Psoas muscle (tissue), 8 donors: ENCODE measurements around the gene PSAP. TPM values are rescaled to one million over a fixed set of nuclear protein-coding genes. Genes with fewer than 3 reads are reported as not detected.
A peak's percentile ranks its signal among the peaks of the same experiment; 100 is the strongest.

ENCODE experiments used
- ATAC-seq, 4 donors: fragments of 200-7000 bp; cut with Tn5 transposase; one replicate each; pipeline ENCODE4 v1.9.1; 2020; ENCODE audit warnings: moderate library complexity in 3 of 4, mild to moderate bottlenecking in 2 of 4
- DNase-seq, 2 donors: peaks; one replicate each; pipeline ENCODE4 v3.0.0-alpha.2; 2020
- H3K27ac ChIP-seq: fragments of 200-600 bp; one replicate; pipeline ENCODE4 v1.8.0; 2022
- H3K27me3 ChIP-seq, 3 donors: fragments of 200-600 bp in 1 of 3; one replicate each; pipeline versions ENCODE4 v1.6.1 to v1.8.0; 2013 to 2022; ENCODE audit warnings: low read length in 2 of 3, mild to moderate bottlenecking in 2 of 3, moderate library complexity in 1 of 3; ENCODE audit not compliant: insufficient read depth in 3 of 3
- H3K36me3 ChIP-seq, 2 donors: fragments of 200-600 bp in 1 of 2; one replicate each; pipeline versions ENCODE4 v1.6.1 to v1.8.0; 2013 to 2022; ENCODE audit warnings: low read depth in 1 of 2, mild to moderate bottlenecking in 1 of 2, moderate library complexity in 1 of 2; ENCODE audit not compliant: insufficient read depth in 1 of 2
- H3K4me1 ChIP-seq: fragments of 200-600 bp; one replicate; pipeline ENCODE4 v1.8.0; 2022
- H3K4me3 ChIP-seq: fragments of 200-600 bp; one replicate; pipeline ENCODE4 v1.8.0; 2022; ENCODE audit warnings: mild to moderate bottlenecking
- H3K9me3 ChIP-seq: fragments of 200-600 bp; one replicate; pipeline ENCODE4 v1.8.0; 2022
- CTCF ChIP-seq: fragments of 200-600 bp; IDR thresholded peaks from one replicate; pipeline ENCODE4 v1.8.0; 2022; ENCODE audit warnings: antibody characterized with exemption
- WGBS, 3 donors: extraction: QIAGEN DNeasy Blood & Tissue Kit; methylation state at CpG; one replicate each; pipeline versions ENCODE4 v1.1.6 to v1.1.7; 2013; 5-methylcytosine and 5-hydroxymethylcytosine counted together
- intact Hi-C, 2 donors: fragments of 100-400 bp; cut with DNase I; formaldehyde crosslinking; loops; one replicate each; pipeline versions ENCODE4 v1.11.0 to v1.14.2; 2022
- polyA plus RNA-seq, 3 donors: library from polyadenylated mRNA; stranded (reverse); fragments of 200-250 nt; gene quantifications; one replicate each; pipeline ENCODE4 v1.2.3, GENCODE V29; 2013
- total RNA-seq, 4 donors: library from RNA; stranded (reverse); fragmentation: NEBNext Ultra II Directional in 2 of 4; extraction: Animal tissue kit (Norgen Biotek cat#: 25700) in 2 of 4; gene quantifications; one replicate each; pipeline versions ENCODE4 v1.2.1 to v1.2.4, GENCODE V29; 2021 to 2023
- donor health status: healthy with polysubstance abuse.
- donor health status: DM: no; HTN: no; CAD: no; lungs with moderate emphysema.
- donor health status: Bipolar disorder and iron deficiency.
- donor health status: healthy.
- donor health status: DM: yes; HTN: yes; CAD: no.
- donor health status: DM: no; HTN: no; CAD: no.
- donor health status: DM: no; HTN: no; CAD: no.
- donor health status: DM: yes; HTN: yes; CAD: no.

PSAP gene
- total and polyA plus RNA-seq, 7 donors = 634 to 1,725 (median 1,049) TPM

- Histone ChIP-seq H3K27ac (peak overlapping the region; percentile 58), H3K4me3 (no peak overlapping the region), H3K36me3 (peaks cover 15 to 85% of the 10 kb centered on the region in 2 donors), H3K4me1 (peaks cover 31% of the 10 kb centered on the region), H3K9me3 (no peaks in the 10 kb centered on the region), H3K27me3 (no peaks in the 10 kb centered on the region)
- peak; percentile 71 to 85 for DNase-seq
- 15 to 35% (median 19%) methylated on average over 9 of the region's 9 CpGs for WGBS, 3 donors
- intact Hi-C loops = no loop called here
- TF ChIP-seq CTCF = no peak
- peak; percentile 6 to 59 (median 45) for ATAC-seq
Measured at GRCh38 chr10:71817831-71818655, 33.0 kb downstream of the PSAP start.

GRCh38 chr10:71816936-71817618 is 34.0 kb downstream of the PSAP start:
- H3K27ac ChIP-seq = peak overlapping the region; percentile 58
- WGBS, 3 donors = 50 to 73% (median 52%) methylated on average over 8 of the region's 8 CpGs
- DNase-seq (no peak), ATAC-seq (no peak)
- no peak for TF ChIP-seq CTCF
- no peak overlapping the region for H3K4me3 ChIP-seq
- peaks cover 14 to 75% of the 10 kb centered on the region in 2 donors for H3K36me3 ChIP-seq
- no peaks in the 10 kb centered on the region for H3K27me3 ChIP-seq
- no peaks in the 10 kb centered on the region for H3K9me3 ChIP-seq
- H3K4me1 ChIP-seq = peaks cover 31% of the 10 kb centered on the region
- intact Hi-C loops = no loop called here

GRCh38 chr10:71816421-71816851 is 34.6 kb downstream of the PSAP start:
- 64 to 65% (median 64%) methylated on average over 12 of the region's 12 CpGs for WGBS, 3 donors
- Histone ChIP-seq H3K9me3 (no peaks in the 10 kb centered on the region), H3K27me3 (no peaks in the 10 kb centered on the region), H3K36me3 (peaks cover 8 to 69% of the 10 kb centered on the region in 2 donors), H3K4me1 (peaks cover 31% of the 10 kb centered on the region), H3K4me3 (no peak overlapping the region), H3K27ac (peak overlapping the region; percentile 2)
- no peak for ATAC-seq
- intact Hi-C loops = no loop called here
- TF ChIP-seq CTCF = no peak
- no peak for DNase-seq

- Histone ChIP-seq H3K27ac (peak overlapping the region; percentile 2), H3K9me3 (no peaks in the 10 kb centered on the region), H3K36me3 (peaks cover 8 to 61% of the 10 kb centered on the region in 2 donors), H3K27me3 (no peaks in the 10 kb centered on the region), H3K4me1 (peaks cover 31% of the 10 kb centered on the region), H3K4me3 (no peak overlapping the region)
- WGBS, 3 donors = 71 to 79% (median 74%) methylated on average over 15 of the region's 15 CpGs
- ATAC-seq (no peak), DNase-seq (no peak)
- TF ChIP-seq CTCF = no peak
- intact Hi-C loops = no loop called here
Measured at GRCh38 chr10:71815515-71816130, 35.4 kb downstream of the PSAP start.
